ENCODE results near the gene NOP9. TPM values are rescaled to one million over a fixed set of nuclear protein-coding genes. Genes with fewer than 3 reads are reported as not detected.

The NOP9 gene
- total RNA-seq, 1 experiment from 2014 or later = 39.4 TPM

- no peaks in the 10 kb centered on the region for H3K36me3 ChIP-seq (ENCODE audit: control insufficient read depth in 1 of 2, insufficient read depth in 2 of 2, low read length in 2 of 2)
- H3K27ac ChIP-seq (ENCODE audit: low read depth, low read length) = no peak overlapping the region
- H3K9me2 ChIP-seq (ENCODE audit: insufficient read depth) = no peaks in the 10 kb centered on the region
- RAD21 ChIA-PET (ENCODE audit: low non-redundant PET in 1 of 2, low total read pairs in 2 of 2, uncharacterized antibody in 2 of 2, unreplicated experiment in 2 of 2) = interaction anchor here in 1 of 2 experiments (0.7 kb wide), 1 partner anchor 23 kb away, joined by 4 read pairs; no protein-coding TSS in a partner anchor
- intact Hi-C loops (cut with micrococcal nuclease) = no loop called here
- no peaks in the 10 kb centered on the region for H3K9me3 ChIP-seq (ENCODE audit: control insufficient read depth in 1 of 2, insufficient read depth in 1 of 2, low read depth in 1 of 2, low read length in 2 of 2)
- DNase-seq (ENCODE audit: low read depth, low spot score) (no peak), ATAC-seq (no peak)
- H3K9ac ChIP-seq (ENCODE audit: low read length) = no peak overlapping the region
- TF ChIP-seq ZBTB33 (IDR thresholded peaks at IDR 0.05; ENCODE audit: extremely low read depth, insufficient replicate concordance, low read length) = no peak
- TF ChIP-seq TCF7L2 (IDR thresholded peaks at IDR 0.05; ENCODE audit: borderline replicate concordance, extremely low read depth, insufficient read depth, insufficient read length) = no peak
- TF ChIP-seq CEBPB (IDR thresholded peaks at IDR 0.05; ENCODE audit: low read depth) = no peak
- TF ChIP-seq SP1 (IDR thresholded peaks at IDR 0.05; ENCODE audit: low read depth) = no peak
- TF ChIP-seq ZNF274 (IDR thresholded peaks at IDR 0.05; ENCODE audit: low read depth, low read length) = no peak
- TF ChIP-seq CTCF (IDR thresholded peaks at IDR 0.05 in 2 of 3, conservative IDR thresholded peaks at IDR 0.05 in 1 of 3; ENCODE audit: borderline replicate concordance in 1 of 3, insufficient read depth in 1 of 3, low read depth in 2 of 3, low read length in 2 of 3) = peak in 2 of 3 experiments; percentile 39 to 50; a peak in 4 of 6 replicates
- CTCF ChIA-PET = interaction anchor here (1.0 to 1.5 kb wide), 2 partner anchors 8 to 30 kb away, joined by 4 to 5 read pairs; no protein-coding TSS in a partner anchor
- H3K79me2 ChIP-seq (ENCODE audit: insufficient read depth, low read length) = peaks cover 4% of the 10 kb centered on the region; the same call in 1 of the 2 replicates
- no TSS peak for BruUV-seq (replicated peaks)
- H4K20me1 ChIP-seq (ENCODE audit: insufficient read depth) = no peaks in the 10 kb centered on the region
- peaks cover 9 to 22% of the 10 kb centered on the region in 2 experiments; a peak in 3 of 4 replicates for H3K4me1 ChIP-seq (ENCODE audit: control insufficient read depth in 1 of 2, insufficient read depth in 2 of 2, low read length in 2 of 2)
- H3K27me3 ChIP-seq (ENCODE audit: insufficient read depth, low read length) = no peaks in the 10 kb centered on the region
- no peak overlapping the region for H3K4me2 ChIP-seq (ENCODE audit: low read length)
- POLR2A ChIA-PET = interaction anchor here (1.2 kb wide), 1 partner anchor 32 kb away, joined by 3 read pairs; no protein-coding TSS in a partner anchor
- H2AFZ ChIP-seq (ENCODE audit: low read depth, low read length, poor library complexity, severe bottlenecking) = no peak overlapping the region
- H3K4me3 ChIP-seq (replicated peaks in 1 of 2; ENCODE audit: low read depth in 1 of 2, low read length in 2 of 2) = no peak overlapping the region
Measured at GRCh38 chr14:24273422-24273998, 26.1 kb upstream of the NOP9 start.
